CD4-positive, alpha-beta T cell (primary cell): ENCODE measurements around the gene MEGF8. TPM values are rescaled to one million over a fixed set of nuclear protein-coding genes. Genes with fewer than 3 reads are reported as not detected.
A peak's percentile ranks its signal among the peaks of the same experiment; 100 is the strongest.

Experiments used
- ATAC-seq: fragments of 200-7000 bp; cut with Tn5 transposase; one replicate; pipeline ENCODE4 v1.10.0; 2022; ENCODE audit warnings: mild to moderate bottlenecking; ENCODE audit not compliant: poor library complexity
- CTCF ChIA-PET: fragments of 350-600 bp; sonication (Branson Sonifier 250); formaldehyde crosslinking; loops from one replicate; lab custom pipeline; 2021; ENCODE audit warnings: antibody characterized with exemption, inconsistent platforms; lab: Charles Lee
- POLR2A ChIA-PET: fragments of 350-600 bp; sonication (Branson Sonifier 250); formaldehyde crosslinking; loops from one replicate; lab custom pipeline; 2021; ENCODE audit warnings: antibody characterized with exemption, inconsistent platforms; lab: Charles Lee
- DNase-seq, 14 experiments: peaks; one replicate each; pipeline ENCODE4 v3.0.0-alpha.2; 2013 to 2020; ENCODE audit warnings: mixed read lengths in 2 of 14
- H3K27ac ChIP-seq, 2 donors: one replicate each; pipeline versions ENCODE4 v1.5.1 to v1.7.0; 2013; ENCODE audit warnings: low read length in 2 of 2, low read depth in 1 of 2, mild to moderate bottlenecking in 1 of 2
- H3K27me3 ChIP-seq, 2 experiments: 1 replicate in 1 of 2; 2 replicates in 1 of 2; pipeline versions ENCODE4 v1.6.1 to v1.7.0; 2013; ENCODE audit warnings: low read length in 2 of 2, control low read depth in 1 of 2, mild to moderate bottlenecking in 1 of 2, moderate library complexity in 1 of 2; ENCODE audit not compliant: insufficient read depth in 2 of 2, control insufficient read depth in 1 of 2
- H3K36me3 ChIP-seq: one replicate; pipeline ENCODE4 v1.6.1; 2013; ENCODE audit warnings: low read length, control low read depth; ENCODE audit not compliant: insufficient read depth
- H3K4me1 ChIP-seq: one replicate; pipeline ENCODE4 v1.6.1; 2013; ENCODE audit warnings: low read length, control low read depth; ENCODE audit not compliant: insufficient read depth
- H3K4me3 ChIP-seq: one replicate; pipeline ENCODE4 v1.5.1; 2013; ENCODE audit warnings: mild to moderate bottlenecking, low read length, moderate library complexity
- H3K9me3 ChIP-seq, 2 experiments: 1 replicate in 1 of 2; 2 replicates in 1 of 2; pipeline versions ENCODE4 v1.6.1 to v1.7.0; 2013; ENCODE audit warnings: low read length in 2 of 2, mild to moderate bottlenecking in 2 of 2, control low read depth in 1 of 2, moderate library complexity in 1 of 2; ENCODE audit not compliant: control insufficient read depth in 1 of 2, insufficient read depth in 1 of 2
- H3K27ac Mint-ChIP-seq: one replicate; pipeline ENCODE4 v1.8.0; 2020; ENCODE audit warnings: mixed read lengths
- H3K27me3 Mint-ChIP-seq: one replicate; pipeline ENCODE4 v1.8.0; 2021; ENCODE audit warnings: mixed read lengths
- H3K36me3 Mint-ChIP-seq: one replicate; pipeline ENCODE4 v1.8.0; 2021; ENCODE audit warnings: low read depth, mixed read lengths
- H3K4me1 Mint-ChIP-seq: one replicate; pipeline ENCODE4 v1.8.0; 2021; ENCODE audit warnings: low read depth, mixed read lengths
- H3K4me3 Mint-ChIP-seq: one replicate; pipeline ENCODE4 v1.8.0; 2020; ENCODE audit warnings: mild to moderate bottlenecking, mixed read lengths
- H3K9me3 Mint-ChIP-seq: one replicate; pipeline ENCODE4 v1.8.0; 2020; ENCODE audit warnings: mixed read lengths
- intact Hi-C, 2 experiments: fragments of 100-400 bp; cut with DNase I in 1 of 2; cut with micrococcal nuclease in 1 of 2; formaldehyde crosslinking; loops; one replicate each; pipeline versions ENCODE4 v1.15.1 to v1.9.0; 2023 to 2025; cut with DNase I, micrococcal nuclease
- total RNA-seq, 174 experiments: library from RNA in 2 of 174; stranded (reverse) in 2 of 174; gene quantifications; one replicate each; pipeline ENCODE4 v1.2.3 and lab custom pipeline; 2021 to 2026
- TF ChIP-seq, protein P1 (sequence below): fragments of 200-600 bp; IDR thresholded peaks from one replicate; pipeline ENCODE4 v1.8.0; 2022; ENCODE audit warnings: antibody characterized with exemption, mild to moderate bottlenecking

The MEGF8 gene
- total RNA-seq, 2 experiments from 2014 or later: 4.1 to 4.2 TPM

DNA sequence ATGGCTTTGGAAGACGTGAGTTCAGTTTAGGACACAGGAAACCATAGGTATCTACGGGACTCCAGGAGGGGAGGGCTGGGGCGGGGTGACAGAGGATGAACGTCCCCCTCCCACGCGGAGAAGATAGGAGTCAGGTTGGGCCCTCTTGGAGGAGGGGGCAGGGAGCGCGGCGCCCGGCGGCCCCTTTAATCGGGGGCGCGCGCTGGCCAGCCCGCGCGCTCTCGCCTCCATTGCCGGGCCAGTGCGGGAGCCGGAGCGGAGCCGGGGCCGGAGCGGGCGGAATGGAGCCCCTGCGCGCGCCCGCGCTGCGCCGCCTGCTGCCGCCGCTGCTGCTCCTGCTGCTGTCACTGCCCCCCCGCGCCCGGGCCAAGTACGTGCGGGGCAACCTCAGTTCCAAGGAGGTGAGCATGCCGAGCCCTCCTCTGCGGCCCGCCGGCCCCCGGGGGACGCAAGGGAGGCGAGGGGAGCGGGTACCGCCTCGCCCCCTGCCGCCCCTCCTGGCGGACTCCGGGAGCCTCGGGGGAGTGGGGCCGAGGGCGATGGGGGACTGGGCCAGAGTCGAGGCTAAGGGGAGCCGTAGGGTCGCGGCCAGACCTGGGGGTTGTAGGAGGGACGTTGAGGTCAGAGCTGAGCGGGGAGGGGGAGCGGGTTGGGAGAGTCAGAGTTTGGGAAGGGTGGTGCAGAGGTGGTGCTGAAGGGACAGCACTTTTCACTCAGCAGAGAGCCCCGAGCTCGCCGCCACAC, 12.2 kb upstream of the MEGF8 start, which contains the start of gene TMEM145:
Gene TMEM145 (plus strand): TSS at position 214 of the 744 bp plus-strand sequence. CDS start 68 bp downstream, at position 282.
- TF ChIP-seq, protein P1, sequence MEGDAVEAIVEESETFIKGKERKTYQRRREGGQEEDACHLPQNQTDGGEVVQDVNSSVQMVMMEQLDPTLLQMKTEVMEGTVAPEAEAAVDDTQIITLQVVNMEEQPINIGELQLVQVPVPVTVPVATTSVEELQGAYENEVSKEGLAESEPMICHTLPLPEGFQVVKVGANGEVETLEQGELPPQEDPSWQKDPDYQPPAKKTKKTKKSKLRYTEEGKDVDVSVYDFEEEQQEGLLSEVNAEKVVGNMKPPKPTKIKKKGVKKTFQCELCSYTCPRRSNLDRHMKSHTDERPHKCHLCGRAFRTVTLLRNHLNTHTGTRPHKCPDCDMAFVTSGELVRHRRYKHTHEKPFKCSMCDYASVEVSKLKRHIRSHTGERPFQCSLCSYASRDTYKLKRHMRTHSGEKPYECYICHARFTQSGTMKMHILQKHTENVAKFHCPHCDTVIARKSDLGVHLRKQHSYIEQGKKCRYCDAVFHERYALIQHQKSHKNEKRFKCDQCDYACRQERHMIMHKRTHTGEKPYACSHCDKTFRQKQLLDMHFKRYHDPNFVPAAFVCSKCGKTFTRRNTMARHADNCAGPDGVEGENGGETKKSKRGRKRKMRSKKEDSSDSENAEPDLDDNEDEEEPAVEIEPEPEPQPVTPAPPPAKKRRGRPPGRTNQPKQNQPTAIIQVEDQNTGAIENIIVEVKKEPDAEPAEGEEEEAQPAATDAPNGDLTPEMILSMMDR: no peak
- peak within 1 kb of the TSS; percentile 10 for H3K4me3 ChIP-seq
- POLR2A ChIA-PET: interaction anchor here (1.0 kb wide), 1 partner anchor 9 kb away, joined by 4 read pairs; no protein-coding TSS in a partner anchor
- H3K36me3 Mint-ChIP-seq: no peaks in the 10 kb centered on the region
- no peak within 1 kb of the TSS for H3K27ac Mint-ChIP-seq
- H3K27ac ChIP-seq: no peak within 1 kb of the TSS
- DNase-seq (peak in 4 of 14 experiments; percentile 29 to 66 (median 48)), ATAC-seq (peak; percentile 92)
- H3K4me3 Mint-ChIP-seq: peak within 1 kb of the TSS; percentile 51
- CTCF ChIA-PET: interaction anchor here (1.1 kb wide), 1 partner anchor 17 kb away, joined by 3 read pairs; no protein-coding TSS in a partner anchor
- no peaks in the 10 kb centered on the region for H3K9me3 ChIP-seq
- peaks cover 43% of the 10 kb centered on the region for H3K27me3 Mint-ChIP-seq
- intact Hi-C loops: no loop called here
- peaks cover 22% of the 10 kb centered on the region for H3K4me1 ChIP-seq
- no peaks in the 10 kb centered on the region for H3K36me3 ChIP-seq
- H3K9me3 Mint-ChIP-seq: no peaks in the 10 kb centered on the region
- H3K27me3 ChIP-seq: peaks cover 19 to 32% of the 10 kb centered on the region in 2 experiments
- H3K4me1 Mint-ChIP-seq: peaks cover 12% of the 10 kb centered on the region

DNA sequence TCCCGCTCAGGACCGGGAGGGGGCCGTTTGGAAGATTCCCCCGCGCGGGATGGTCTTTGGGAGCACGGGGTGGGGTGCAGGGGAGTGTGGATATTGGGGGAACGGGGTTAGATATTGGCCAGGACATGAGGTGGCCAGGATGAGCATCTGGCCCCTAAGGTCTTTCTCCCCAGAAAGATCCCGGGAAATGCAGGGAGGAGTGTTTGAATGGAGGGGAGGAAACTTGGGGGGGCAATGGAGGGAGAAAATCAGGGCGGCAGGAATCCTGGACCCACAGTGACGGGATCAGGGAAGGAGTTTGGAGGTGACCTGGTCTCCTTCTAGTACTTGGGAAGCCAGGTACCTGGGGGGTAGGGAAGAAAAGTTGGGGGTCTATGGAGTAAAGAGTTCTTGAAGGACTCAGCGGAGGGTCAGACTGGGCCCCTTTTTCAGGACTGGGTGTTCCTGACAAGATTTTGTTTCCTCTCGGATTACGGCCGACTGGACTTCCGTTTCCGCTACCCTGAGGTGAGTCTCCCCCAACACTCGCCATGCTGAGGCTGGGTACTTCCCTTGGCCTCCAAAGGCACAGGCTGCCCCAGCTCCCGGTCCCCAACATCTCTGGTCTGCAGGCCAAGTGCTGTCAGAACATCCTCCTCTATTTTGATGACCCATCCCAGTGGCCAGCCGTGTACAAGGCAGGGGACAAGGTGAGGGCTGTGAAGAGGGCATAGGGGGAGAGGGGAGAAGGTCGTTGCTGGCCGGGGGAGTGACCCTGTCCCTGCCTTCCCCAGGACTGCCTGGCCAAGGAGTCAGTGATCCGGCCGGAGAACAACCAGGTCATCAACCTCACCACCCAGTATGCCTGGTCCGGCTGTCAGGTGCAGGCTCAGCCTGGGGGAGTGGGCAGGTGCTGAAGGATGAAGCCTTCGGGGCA, 11.3 kb upstream of the MEGF8 start:
- no peaks in the 10 kb centered on the region for H3K36me3 Mint-ChIP-seq
- peaks cover 12% of the 10 kb centered on the region for H3K4me1 Mint-ChIP-seq
- Histone ChIP-seq H3K4me3 (no peak overlapping the region), H3K27ac (no peak overlapping the region), H3K9me3 (no peaks in the 10 kb centered on the region), H3K36me3 (no peaks in the 10 kb centered on the region), H3K4me1 (peaks cover 22% of the 10 kb centered on the region), H3K27me3 (peaks cover 19 to 32% of the 10 kb centered on the region in 2 experiments)
- no peak for DNase-seq
- TF ChIP-seq, protein P1: no peak
- no peaks in the 10 kb centered on the region for H3K9me3 Mint-ChIP-seq
- ChIA-PET POLR2A (interaction anchor here (1.0 kb wide), 1 partner anchor 10 kb away, joined by 4 read pairs; no protein-coding TSS in a partner anchor), CTCF (interaction anchor here (1.0 to 1.1 kb wide), 2 partner anchors 18 to 116 kb away, joined by 3 to 4 read pairs; no protein-coding TSS in a partner anchor)
- no peak for ATAC-seq
- H3K4me3 Mint-ChIP-seq: no peak overlapping the region
- intact Hi-C loops: no loop called here
- H3K27ac Mint-ChIP-seq: no peak overlapping the region
- peaks cover 43% of the 10 kb centered on the region for H3K27me3 Mint-ChIP-seq

DNA sequence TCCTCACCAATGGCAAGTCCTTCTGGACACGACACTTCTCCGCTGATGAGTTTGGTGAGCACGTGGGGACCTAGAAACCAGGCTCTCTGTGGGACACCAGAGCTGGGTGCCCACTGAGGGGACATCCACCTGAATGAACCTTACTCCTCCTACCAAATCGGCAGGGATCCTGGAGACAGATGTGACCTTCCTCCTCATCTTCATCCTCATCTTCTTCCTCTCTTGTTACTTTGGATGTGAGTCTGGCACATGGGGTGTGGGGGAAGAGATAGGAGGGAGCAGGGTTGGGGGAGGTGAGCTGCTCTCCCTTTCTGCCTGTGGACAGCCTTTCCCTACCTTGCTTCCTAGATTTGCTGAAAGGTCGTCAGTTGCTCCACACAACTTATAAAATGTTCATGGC, 10.4 kb upstream of the MEGF8 start:
- ChIA-PET CTCF (interaction anchor here (1.0 kb wide), 1 partner anchor 117 kb away, joined by 4 read pairs; no protein-coding TSS in a partner anchor), POLR2A (interaction anchor here (0.6 kb wide), 1 partner anchor 117 kb away, joined by 3 read pairs; no protein-coding TSS in a partner anchor)
- no peak for ATAC-seq

More for the DNA sequence above, 10.4 kb upstream of the MEGF8 start:
- H3K9me3 Mint-ChIP-seq: no peaks in the 10 kb centered on the region
- H3K36me3 Mint-ChIP-seq: no peaks in the 10 kb centered on the region
- TF ChIP-seq, protein P1: no peak
- Histone ChIP-seq H3K9me3 (no peaks in the 10 kb centered on the region), H3K4me3 (no peak overlapping the region), H3K36me3 (no peaks in the 10 kb centered on the region), H3K27me3 (peaks cover 19 to 32% of the 10 kb centered on the region in 2 experiments), H3K4me1 (peaks cover 22% of the 10 kb centered on the region), H3K27ac (no peak overlapping the region)
- H3K27me3 Mint-ChIP-seq: peaks cover 43% of the 10 kb centered on the region
- peaks cover 12% of the 10 kb centered on the region for H3K4me1 Mint-ChIP-seq
- no peak overlapping the region for H3K4me3 Mint-ChIP-seq
- intact Hi-C loops: no loop called here
- DNase-seq: no peak
- H3K27ac Mint-ChIP-seq: no peak overlapping the region
